ENCODE results near the gene NUMBL. TPM values are rescaled to one million over a fixed set of nuclear protein-coding genes. Genes with fewer than 3 reads are reported as not detected.
A peak's percentile ranks its signal among the peaks of the same experiment; 100 is the strongest.

NUMBL gene
- polyA plus RNA-seq, 1 donor from 2014 or later = 4.0 TPM

DNA sequence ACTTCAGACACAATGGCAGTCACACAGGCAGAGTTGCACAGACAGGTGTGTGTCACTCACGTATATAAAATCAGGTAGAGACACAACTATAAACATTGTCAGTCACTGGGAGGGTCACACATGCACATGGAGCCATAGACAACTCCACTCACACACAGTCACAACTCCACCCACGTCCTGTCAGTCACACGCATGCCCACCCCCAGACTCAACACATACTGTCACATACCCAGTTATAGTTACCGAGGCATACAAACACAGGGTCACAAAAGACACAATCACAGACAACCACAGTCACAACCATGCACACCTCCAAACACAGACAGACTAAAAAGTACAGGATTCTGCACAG, 1.5 kb downstream of the NUMBL start:
- Mint-ChIP-seq H3K4me1 (peaks cover 0 to 6% (median 4%) of the 10 kb centered on the region in 3 donors), H3K4me3 (no peak overlapping the region), H3K9me3 (no peaks in the 10 kb centered on the region), H3K36me3 (no peaks in the 10 kb centered on the region), H3K27ac (no peak overlapping the region), H3K27me3 (no peaks in the 10 kb centered on the region)

DNA sequence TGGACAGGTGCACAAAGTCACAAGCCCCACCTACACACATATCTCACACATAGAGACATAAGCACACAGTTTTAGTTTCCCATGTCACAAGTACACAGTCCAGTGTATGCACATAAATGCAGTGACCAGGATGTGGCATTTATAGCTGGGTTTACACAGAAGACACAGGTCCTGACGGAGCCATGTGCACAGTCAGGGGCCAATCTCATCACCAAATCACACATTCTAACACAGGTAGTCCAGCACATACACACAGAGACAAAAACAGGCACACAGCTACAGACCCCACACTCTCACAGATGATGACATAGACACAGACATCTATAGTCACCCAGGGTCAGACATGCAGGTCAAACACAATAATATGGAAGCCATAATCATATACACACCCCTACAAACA, 2.1 kb downstream of the NUMBL start:
- Mint-ChIP-seq H3K4me1 (peaks cover 0 to 6% (median 5%) of the 10 kb centered on the region in 3 donors), H3K27me3 (no peaks in the 10 kb centered on the region), H3K36me3 (no peaks in the 10 kb centered on the region), H3K9me3 (no peaks in the 10 kb centered on the region), H3K4me3 (no peak overlapping the region), H3K27ac (no peak overlapping the region)

DNA sequence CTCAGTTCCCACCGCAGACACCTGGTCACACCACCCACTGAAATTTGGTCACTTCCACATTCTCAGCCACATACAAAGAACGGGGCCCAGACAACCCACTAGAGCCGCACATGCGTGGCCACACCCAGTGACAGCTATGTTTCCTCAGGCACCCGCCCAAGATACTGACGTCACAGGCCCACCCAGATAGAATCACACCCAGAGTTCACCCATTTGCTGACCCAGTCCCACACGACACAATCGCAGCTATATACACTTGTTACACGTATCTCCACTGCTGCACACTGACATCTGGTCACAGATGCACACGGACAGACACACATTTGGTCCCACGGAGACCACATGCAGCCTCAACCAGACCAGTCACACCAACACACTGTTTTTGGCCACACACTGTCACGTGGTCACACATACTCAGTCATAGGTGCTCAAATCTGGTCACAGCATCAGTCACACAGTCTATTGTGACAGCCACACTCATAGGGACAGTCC, 2.9 kb downstream of the NUMBL start:
- Mint-ChIP-seq H3K36me3 (peaks cover 2% of the 10 kb centered on the region), H3K27ac (no peak overlapping the region), H3K4me1 (peaks cover 0 to 6% (median 6%) of the 10 kb centered on the region in 3 donors), H3K9me3 (no peaks in the 10 kb centered on the region), H3K27me3 (no peaks in the 10 kb centered on the region), H3K4me3 (no peak overlapping the region)

DNA sequence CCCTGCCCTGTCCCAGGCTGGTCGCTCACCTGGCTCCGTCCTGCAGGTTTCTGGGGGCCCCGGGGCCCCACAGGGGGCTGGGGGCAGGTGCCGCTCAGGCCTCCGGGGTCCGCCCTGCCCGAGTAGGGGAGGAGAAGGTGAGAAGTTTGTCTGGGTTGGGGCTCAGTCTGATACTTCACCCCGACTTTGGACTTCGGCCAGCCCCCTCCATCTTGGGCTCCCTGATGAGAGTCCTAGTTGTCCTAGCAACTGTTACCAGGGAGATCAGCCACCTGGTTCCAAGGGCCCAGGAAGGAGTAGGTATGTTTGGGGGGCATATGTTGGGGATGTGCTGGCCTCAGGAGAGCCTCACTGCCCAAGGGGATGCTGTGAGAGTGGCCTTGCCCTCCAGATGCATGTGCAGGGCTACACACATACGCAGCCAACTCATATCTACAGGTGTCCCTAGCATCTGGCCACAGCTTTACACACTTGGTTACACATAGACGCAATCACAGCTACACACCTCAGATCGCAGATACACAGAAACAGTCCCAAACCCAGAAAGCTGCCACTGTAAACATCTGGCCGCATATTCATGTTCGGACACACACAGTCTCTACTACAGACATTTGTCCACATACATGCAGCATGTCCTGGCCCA, 3.4 kb downstream of the NUMBL start:
- no peaks in the 10 kb centered on the region for H3K27me3 Mint-ChIP-seq
- peaks cover 2% of the 10 kb centered on the region for H3K36me3 Mint-ChIP-seq
- no peak overlapping the region for H3K27ac Mint-ChIP-seq
- peaks cover 0 to 6% (median 6%) of the 10 kb centered on the region in 3 donors for H3K4me1 Mint-ChIP-seq
- no peaks in the 10 kb centered on the region for H3K9me3 Mint-ChIP-seq
- H3K4me3 Mint-ChIP-seq = no peak overlapping the region

DNA sequence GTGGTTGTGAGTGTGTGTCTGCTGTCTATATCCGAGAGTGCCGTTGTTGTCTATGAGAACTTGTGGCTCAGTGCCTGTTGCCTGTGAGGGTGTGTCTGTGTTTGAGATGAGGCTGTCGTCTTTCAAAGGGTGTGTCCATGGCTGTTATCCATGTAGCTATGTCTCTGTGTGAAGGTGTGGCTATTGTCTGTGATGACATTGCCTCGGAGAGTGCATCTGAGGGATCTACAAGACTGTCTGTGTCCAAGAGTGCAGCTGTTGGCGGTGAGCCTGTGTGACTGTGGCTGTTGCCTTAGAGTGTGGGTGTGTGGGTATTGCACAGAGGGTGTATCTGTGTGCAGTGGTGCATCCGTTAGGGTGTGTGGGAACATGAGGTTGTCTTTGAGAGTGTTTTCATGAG, 4.9 kb downstream of the NUMBL start:
- Mint-ChIP-seq H3K4me3 (peak overlapping the region in 1 of 4 donors; percentile 5), H3K9me3 (no peaks in the 10 kb centered on the region), H3K27me3 (no peaks in the 10 kb centered on the region), H3K27ac (peak overlapping the region in 2 of 3 donors; percentile 33 to 40), H3K36me3 (peaks cover 2% of the 10 kb centered on the region), H3K4me1 (peaks cover 0 to 4% (median 3%) of the 10 kb centered on the region in 3 donors)

DNA sequence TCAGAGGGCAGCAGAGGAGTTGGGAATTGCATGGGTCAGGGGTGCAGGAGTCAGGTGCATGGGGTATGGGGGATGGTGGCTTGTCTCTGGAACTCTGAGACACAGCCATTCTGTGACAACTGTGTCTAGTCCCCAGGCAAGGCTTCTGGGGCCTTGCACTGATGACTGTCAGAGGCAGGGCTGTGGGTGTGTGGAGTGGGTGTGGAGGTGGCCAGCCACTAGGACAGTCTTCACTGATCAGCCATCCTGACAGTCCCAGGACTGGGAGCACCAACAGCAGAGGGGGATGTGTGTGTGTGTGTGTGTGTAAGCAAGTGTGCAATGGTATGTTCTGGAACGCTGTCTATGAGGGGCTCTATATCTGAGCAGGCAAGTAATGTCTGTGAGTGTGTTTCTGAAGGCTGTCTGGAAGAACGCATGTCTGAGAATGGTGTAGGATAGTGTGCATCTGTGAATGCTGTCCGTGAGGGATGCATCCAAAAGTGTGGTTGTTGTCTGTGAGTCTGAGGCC, 5.4 kb downstream of the NUMBL start:
- no peak overlapping the region for H3K4me3 Mint-ChIP-seq
- H3K36me3 Mint-ChIP-seq = peaks cover 2% of the 10 kb centered on the region
- no peak overlapping the region for H3K27ac Mint-ChIP-seq
- no peaks in the 10 kb centered on the region for H3K27me3 Mint-ChIP-seq
- H3K9me3 Mint-ChIP-seq = no peaks in the 10 kb centered on the region
- peaks cover 0 to 4% (median 3%) of the 10 kb centered on the region in 3 donors for H3K4me1 Mint-ChIP-seq

DNA sequence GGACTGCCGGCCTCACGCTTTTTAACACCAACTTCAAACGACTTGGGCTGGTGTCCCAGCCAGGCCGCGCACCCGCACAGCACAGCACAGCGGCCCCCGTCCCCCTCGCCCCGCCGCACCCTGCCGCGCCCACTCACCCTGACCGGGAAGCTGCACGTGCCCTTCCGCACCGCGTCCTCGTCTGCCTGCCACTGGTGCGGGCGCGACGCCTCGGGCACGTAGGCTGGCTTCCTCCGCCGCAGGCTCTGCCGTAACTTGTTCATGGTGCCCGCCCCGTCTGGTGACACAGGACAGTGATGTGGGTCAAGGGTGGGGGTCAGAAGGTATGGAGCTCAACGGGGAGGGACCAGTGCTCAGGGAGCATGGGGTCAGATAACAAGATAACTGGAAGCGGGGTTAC, 6.2 kb downstream of the NUMBL start:
- Mint-ChIP-seq H3K4me3 (no peak overlapping the region), H3K9me3 (no peaks in the 10 kb centered on the region), H3K27me3 (no peaks in the 10 kb centered on the region), H3K36me3 (peaks cover 2% of the 10 kb centered on the region), H3K27ac (no peak overlapping the region), H3K4me1 (peaks cover 0 to 4% (median 3%) of the 10 kb centered on the region in 3 donors)

DNA sequence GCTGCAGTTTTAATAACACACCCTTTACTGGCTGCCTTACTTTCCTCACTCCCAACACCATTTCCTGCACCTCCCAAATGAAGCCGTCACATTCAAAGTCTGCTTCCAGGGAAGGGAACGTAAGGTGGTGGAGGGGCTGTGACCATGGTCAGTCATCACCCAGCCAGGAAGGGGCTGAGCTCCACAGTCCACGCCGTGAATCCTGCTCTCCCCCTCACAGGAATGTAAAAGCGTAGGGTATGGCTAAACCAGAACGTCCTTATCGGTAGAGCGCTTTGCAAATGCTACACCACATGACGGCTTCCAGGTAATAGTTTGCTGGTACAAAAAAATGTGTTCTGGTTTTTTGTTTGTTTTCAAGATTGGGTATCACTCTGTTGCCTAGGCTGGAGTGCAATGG, 7.0 kb downstream of the NUMBL start:
- H3K36me3 Mint-ChIP-seq = peaks cover 4% of the 10 kb centered on the region
- no peak overlapping the region for H3K4me3 Mint-ChIP-seq
- no peaks in the 10 kb centered on the region for H3K27me3 Mint-ChIP-seq
- no peak overlapping the region for H3K27ac Mint-ChIP-seq
- H3K4me1 Mint-ChIP-seq = peaks cover 0 to 4% (median 3%) of the 10 kb centered on the region in 3 donors
- H3K9me3 Mint-ChIP-seq = no peaks in the 10 kb centered on the region

DNA sequence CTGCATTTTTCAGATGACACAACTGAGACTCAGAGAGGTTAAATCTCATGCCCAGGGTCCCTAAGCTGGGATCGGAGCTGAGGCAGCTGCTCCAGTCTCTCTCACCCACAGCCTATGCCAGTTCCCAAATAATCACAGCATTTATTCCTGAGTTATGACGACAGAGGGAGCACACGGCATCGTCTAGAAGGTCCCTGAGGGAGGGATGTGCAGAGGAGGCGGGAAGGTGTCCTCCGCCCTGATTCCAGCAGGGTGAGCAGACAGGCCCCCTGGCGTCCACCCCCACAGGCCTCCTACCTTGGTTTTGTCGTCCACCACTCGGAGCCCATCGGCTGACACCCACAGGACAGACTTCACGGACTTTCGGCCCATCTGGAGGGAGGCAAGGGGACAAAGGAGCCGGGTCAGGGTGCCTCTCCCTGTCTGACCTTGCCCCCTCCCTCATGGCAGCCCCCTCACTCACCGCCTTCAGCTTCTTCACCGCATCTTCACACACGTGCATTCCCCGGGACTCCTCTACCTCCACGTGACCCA, 8.0 kb downstream of the NUMBL start:
- H3K4me1 Mint-ChIP-seq = peaks cover 0 to 4% (median 3%) of the 10 kb centered on the region in 3 donors
- no peaks in the 10 kb centered on the region for H3K27me3 Mint-ChIP-seq
- peaks cover 7% of the 10 kb centered on the region for H3K36me3 Mint-ChIP-seq
- H3K9me3 Mint-ChIP-seq = no peaks in the 10 kb centered on the region
- H3K4me3 Mint-ChIP-seq = no peak overlapping the region
- peak overlapping the region in 1 of 3 donors; percentile 5 for H3K27ac Mint-ChIP-seq

DNA sequence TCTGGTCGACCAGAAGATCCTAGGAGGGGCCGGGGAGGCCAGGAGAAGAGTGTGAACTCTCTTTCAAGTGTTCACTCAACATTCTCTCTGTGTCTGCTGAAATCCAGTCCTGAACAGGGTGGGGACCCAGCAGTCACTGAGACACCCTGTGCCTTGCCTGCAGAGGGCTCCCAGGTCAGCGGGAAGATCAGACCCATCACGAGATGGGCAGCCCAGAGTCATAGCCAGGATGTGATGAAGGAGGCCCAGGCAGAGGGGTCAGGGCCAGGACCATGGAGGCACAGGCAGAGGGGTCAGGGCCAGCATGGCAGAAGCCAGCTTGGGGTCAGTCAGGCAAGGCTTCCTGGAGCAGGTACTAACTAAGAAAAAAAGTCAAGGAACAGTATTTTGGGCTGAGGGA, 9.4 kb downstream of the NUMBL start:
- Mint-ChIP-seq H3K9me3 (no peaks in the 10 kb centered on the region), H3K4me1 (peaks cover 0 to 2% (median 0%) of the 10 kb centered on the region in 3 donors), H3K4me3 (no peak overlapping the region), H3K27me3 (no peaks in the 10 kb centered on the region), H3K36me3 (peaks cover 7% of the 10 kb centered on the region), H3K27ac (no peak overlapping the region)

DNA sequence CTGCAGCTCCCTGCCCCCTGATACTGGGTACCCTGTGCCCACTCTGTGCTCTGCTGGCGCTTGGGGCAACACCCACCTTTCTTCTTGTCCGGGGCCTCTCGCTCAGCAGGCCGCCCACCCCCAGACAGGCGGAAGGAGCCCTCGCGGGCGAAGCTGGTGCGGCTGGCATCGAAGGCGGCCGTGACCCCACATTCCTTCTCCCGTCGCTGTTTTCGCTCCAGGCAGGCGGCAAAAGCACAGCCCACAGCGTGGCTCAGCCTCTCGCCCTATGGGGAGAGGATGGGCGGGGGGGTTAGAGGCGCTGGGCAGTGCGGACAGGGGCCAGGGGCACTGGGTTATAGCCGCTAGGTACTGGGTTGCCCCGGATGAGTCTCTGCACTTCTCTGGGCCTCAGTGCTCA, 13.3 kb downstream of the NUMBL start:
- Mint-ChIP-seq H3K27me3 (no peaks in the 10 kb centered on the region), H3K27ac (peak overlapping the region in 1 of 3 donors; percentile 32), H3K4me1 (no peaks in the 10 kb centered on the region), H3K9me3 (no peaks in the 10 kb centered on the region), H3K4me3 (no peak overlapping the region), H3K36me3 (peaks cover 7% of the 10 kb centered on the region)

DNA sequence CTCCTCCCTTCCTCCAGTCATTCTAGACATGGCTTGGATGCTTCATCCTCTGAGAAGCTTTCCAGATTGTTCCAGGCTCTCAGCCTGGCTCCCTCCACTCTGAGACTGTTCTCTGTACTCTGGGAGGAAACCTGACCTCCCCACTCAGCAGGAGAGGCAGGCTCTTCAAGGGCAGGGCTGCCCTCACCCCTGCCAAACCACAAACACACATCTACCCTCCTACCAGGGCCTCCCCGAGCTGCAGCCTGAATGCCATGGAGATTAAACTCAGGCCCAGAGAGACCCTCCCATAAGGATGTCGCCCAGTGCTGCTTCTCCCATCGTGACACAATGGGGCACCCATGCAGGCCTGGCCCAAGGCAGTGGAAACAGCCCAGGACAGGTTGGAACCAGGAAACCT, 16.2 kb downstream of the NUMBL start:
- H3K4me1 Mint-ChIP-seq = peaks cover 0 to 2% (median 0%) of the 10 kb centered on the region in 3 donors
- H3K4me3 Mint-ChIP-seq = no peak overlapping the region
- H3K27me3 Mint-ChIP-seq = no peaks in the 10 kb centered on the region
- peaks cover 10% of the 10 kb centered on the region for H3K36me3 Mint-ChIP-seq
- H3K9me3 Mint-ChIP-seq = peaks cover 0 to 2% (median 0%) of the 10 kb centered on the region in 3 donors
- peak overlapping the region in 1 of 3 donors; percentile 68 for H3K27ac Mint-ChIP-seq

DNA sequence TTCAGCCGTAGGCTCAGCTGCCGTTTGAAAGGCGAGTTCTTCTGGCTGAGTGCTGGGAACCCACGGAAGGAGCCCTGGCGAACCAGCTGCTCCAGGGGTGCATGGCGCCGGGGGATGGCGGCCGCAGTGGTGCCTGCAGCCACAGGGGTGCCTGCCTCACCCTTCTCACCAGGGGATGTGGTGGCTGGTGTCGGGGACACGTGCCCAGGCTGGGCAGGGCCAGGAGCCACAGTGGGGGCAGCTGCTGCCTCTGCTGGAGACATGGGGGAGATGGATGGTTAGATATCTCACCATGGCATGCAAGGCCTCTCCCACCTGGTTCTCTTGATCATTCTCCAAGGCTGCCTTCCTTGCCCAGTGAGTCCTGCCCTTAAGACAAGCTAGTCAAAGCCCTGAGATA, 17.1 kb downstream of the NUMBL start:
- Mint-ChIP-seq H3K27me3 (no peaks in the 10 kb centered on the region), H3K36me3 (peaks cover 14% of the 10 kb centered on the region), H3K4me1 (peaks cover 0 to 2% (median 0%) of the 10 kb centered on the region in 3 donors), H3K27ac (no peak overlapping the region), H3K4me3 (no peak overlapping the region), H3K9me3 (peaks cover 0 to 2% (median 0%) of the 10 kb centered on the region in 3 donors)

DNA sequence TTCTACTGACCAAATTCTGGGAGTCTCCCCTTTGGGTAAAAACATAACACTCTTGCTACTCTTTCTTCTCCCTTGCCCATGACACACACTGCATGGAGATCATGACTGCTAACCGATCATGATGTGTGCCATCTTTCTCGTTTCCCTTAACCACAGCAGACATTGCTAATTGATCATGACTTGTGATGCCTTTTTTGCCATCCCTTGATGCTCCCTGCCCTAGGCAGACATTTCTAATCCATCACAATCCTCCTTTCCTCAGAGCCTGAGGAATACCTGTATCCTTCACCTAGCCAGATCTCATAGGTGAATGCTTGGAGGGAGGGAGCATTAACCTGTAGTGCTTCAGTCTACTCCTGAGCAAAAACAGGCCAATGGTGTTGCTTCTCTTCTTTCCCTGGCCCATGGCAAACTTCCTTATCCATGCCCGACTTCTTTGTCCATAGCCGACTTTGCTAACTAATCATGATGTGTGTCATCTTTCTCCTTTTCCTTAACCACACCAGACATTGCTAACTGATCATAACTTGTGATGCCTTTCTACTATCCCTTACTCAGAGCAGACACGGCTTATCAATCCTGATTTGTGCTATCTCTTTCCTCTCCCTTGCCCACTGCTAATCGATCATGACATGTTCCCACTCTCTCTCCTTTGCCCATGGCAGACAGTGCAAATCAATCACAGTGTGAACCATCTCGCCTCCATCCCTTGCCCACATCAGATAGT, 17.7 kb downstream of the NUMBL start:
- no peak overlapping the region for H3K27ac Mint-ChIP-seq
- peaks cover 0 to 2% (median 0%) of the 10 kb centered on the region in 3 donors for H3K4me1 Mint-ChIP-seq
- no peak overlapping the region for H3K4me3 Mint-ChIP-seq
- peaks cover 0 to 2% (median 0%) of the 10 kb centered on the region in 3 donors for H3K9me3 Mint-ChIP-seq
- H3K27me3 Mint-ChIP-seq = no peaks in the 10 kb centered on the region
- H3K36me3 Mint-ChIP-seq = peaks cover 12% of the 10 kb centered on the region

DNA sequence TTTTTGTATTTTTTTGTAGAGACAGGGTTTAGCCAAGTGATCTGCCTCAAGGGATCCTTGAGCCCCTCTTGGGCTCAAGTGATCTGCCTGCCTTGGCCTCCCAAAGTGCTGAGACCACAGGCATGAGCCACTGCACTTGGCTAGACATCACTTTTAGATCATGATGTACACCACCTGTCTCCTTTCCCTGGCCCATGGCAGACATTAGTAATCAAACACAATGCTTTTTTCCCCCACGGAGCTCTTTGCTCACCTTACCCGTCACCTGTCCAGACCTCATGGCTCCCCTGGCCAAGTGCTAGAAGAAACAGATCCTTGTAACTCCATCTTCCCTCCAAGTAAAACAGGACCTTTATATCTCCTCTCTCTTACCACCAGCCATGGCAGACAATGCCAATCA, 18.4 kb downstream of the NUMBL start:
- no peak overlapping the region for H3K27ac Mint-ChIP-seq
- no peaks in the 10 kb centered on the region for H3K27me3 Mint-ChIP-seq
- peaks cover 0 to 2% (median 0%) of the 10 kb centered on the region in 3 donors for H3K4me1 Mint-ChIP-seq
- peaks cover 0 to 2% (median 0%) of the 10 kb centered on the region in 3 donors for H3K9me3 Mint-ChIP-seq
- H3K36me3 Mint-ChIP-seq = peaks cover 12% of the 10 kb centered on the region
- no peak overlapping the region for H3K4me3 Mint-ChIP-seq

Data from IgD-negative memory B cell (primary cell).